ENCODE data around the gene SLC2A5. TPM values are rescaled to one million over a fixed set of nuclear protein-coding genes. Genes with fewer than 3 reads are reported as not detected.

The SLC2A5 gene
- total and polyA plus RNA-seq, 4 donors, result 0.16 to 2.8 (median 1.5) TPM

DNA sequence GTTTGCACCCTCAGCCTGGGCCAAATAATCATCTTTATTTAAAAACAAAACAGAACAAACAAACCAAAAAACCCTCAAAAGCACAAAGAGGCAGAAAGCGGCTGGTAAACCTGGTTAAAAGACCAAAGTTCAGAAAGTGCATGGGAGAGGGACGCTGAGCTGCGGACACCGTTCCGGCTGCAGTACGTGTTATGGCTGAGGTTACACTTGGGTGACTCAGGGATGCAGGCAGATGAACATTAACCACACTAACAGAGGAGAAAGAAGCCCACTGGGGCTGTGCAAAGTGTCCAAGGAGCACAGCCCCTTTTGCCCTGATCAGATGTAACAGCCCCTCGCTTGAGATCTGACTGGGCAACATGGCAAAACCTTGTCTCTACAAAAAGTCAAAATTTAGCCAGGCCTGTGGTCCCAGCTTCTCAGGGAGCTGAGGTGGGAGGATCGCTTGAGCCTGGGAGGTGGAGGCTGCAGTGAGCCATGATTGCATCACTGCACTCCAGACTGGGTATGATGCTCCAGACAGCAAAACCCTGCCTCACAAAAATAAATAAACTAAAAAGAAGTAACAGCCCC, 31.1 kb upstream of the SLC2A5 start:
- ATAC-seq (ENCODE audit: insufficient read depth, low FRiP score), result no peak
- H3K9ac ChIP-seq (ENCODE audit: insufficient read depth in 1 of 2, low read length in 2 of 2), result no peak overlapping the region
- H3K9me3 ChIP-seq (ENCODE audit: control insufficient read depth in 4 of 4, insufficient read depth in 3 of 4, low read length in 3 of 4), result peaks cover 0 to 6% (median 0%) of the 10 kb centered on the region in 4 donors
- H3K36me3 ChIP-seq (ENCODE audit: control insufficient read depth in 4 of 4, insufficient read depth in 4 of 4, low read length in 4 of 4), result peaks cover 5 to 21% (median 14%) of the 10 kb centered on the region in 4 donors
- H3K4me1 ChIP-seq (ENCODE audit: control insufficient read depth in 5 of 5, insufficient read depth in 5 of 5, low read length in 5 of 5), result no peaks in the 10 kb centered on the region
- no peak overlapping the region for H3K27ac ChIP-seq (ENCODE audit: low read depth in 1 of 2, low read length in 1 of 2)
- TF ChIP-seq, protein P1, sequence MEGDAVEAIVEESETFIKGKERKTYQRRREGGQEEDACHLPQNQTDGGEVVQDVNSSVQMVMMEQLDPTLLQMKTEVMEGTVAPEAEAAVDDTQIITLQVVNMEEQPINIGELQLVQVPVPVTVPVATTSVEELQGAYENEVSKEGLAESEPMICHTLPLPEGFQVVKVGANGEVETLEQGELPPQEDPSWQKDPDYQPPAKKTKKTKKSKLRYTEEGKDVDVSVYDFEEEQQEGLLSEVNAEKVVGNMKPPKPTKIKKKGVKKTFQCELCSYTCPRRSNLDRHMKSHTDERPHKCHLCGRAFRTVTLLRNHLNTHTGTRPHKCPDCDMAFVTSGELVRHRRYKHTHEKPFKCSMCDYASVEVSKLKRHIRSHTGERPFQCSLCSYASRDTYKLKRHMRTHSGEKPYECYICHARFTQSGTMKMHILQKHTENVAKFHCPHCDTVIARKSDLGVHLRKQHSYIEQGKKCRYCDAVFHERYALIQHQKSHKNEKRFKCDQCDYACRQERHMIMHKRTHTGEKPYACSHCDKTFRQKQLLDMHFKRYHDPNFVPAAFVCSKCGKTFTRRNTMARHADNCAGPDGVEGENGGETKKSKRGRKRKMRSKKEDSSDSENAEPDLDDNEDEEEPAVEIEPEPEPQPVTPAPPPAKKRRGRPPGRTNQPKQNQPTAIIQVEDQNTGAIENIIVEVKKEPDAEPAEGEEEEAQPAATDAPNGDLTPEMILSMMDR (IDR thresholded peaks at IDR 0.05; ENCODE audit: control extremely low read depth, extremely low read depth), result no peak
- no peak overlapping the region for H3K4me3 ChIP-seq
- WGBS, 2 donors, result 91 to 94% methylated on average over 8 of the region's 8 CpGs
- DNase-seq, result no peak
- H3K27me3 ChIP-seq (ENCODE audit: control insufficient read depth in 3 of 3, insufficient read depth in 3 of 3, low read length in 2 of 3), result no peaks in the 10 kb centered on the region

- H3K9ac ChIP-seq (ENCODE audit: insufficient read depth in 1 of 2, low read length in 2 of 2), result no peak overlapping the region
- no peak for ATAC-seq (ENCODE audit: insufficient read depth, low FRiP score)
- DNase-seq, result no peak
- no peak overlapping the region for H3K27ac ChIP-seq (ENCODE audit: low read depth in 1 of 2, low read length in 1 of 2)
- TF ChIP-seq, protein P1 (IDR thresholded peaks at IDR 0.05; ENCODE audit: control extremely low read depth, extremely low read depth), result no peak
- peaks cover 5 to 21% (median 12%) of the 10 kb centered on the region in 4 donors for H3K36me3 ChIP-seq (ENCODE audit: control insufficient read depth in 4 of 4, insufficient read depth in 4 of 4, low read length in 4 of 4)
- H3K9me3 ChIP-seq (ENCODE audit: control insufficient read depth in 4 of 4, insufficient read depth in 3 of 4, low read length in 3 of 4), result peaks cover 0 to 8% (median 0%) of the 10 kb centered on the region in 4 donors
- 89 to 91% methylated on average over 7 of the region's 7 CpGs for WGBS, 2 donors
- H3K4me1 ChIP-seq (ENCODE audit: control insufficient read depth in 5 of 5, insufficient read depth in 5 of 5, low read length in 5 of 5), result no peaks in the 10 kb centered on the region
- H3K4me3 ChIP-seq, result no peak overlapping the region
- H3K27me3 ChIP-seq (ENCODE audit: control insufficient read depth in 3 of 3, insufficient read depth in 3 of 3, low read length in 2 of 3), result no peaks in the 10 kb centered on the region
Measured at GRCh38 chr1:9099555-9099954, 30.1 kb upstream of the SLC2A5 start.

- no peak overlapping the region for H3K27ac ChIP-seq (ENCODE audit: low read depth in 1 of 2, low read length in 1 of 2)
- H3K4me1 ChIP-seq (ENCODE audit: control insufficient read depth in 5 of 5, insufficient read depth in 5 of 5, low read length in 5 of 5), result no peaks in the 10 kb centered on the region
- H3K9me3 ChIP-seq (ENCODE audit: control insufficient read depth in 4 of 4, insufficient read depth in 3 of 4, low read length in 3 of 4), result peaks cover 0 to 8% (median 0%) of the 10 kb centered on the region in 4 donors
- H3K4me3 ChIP-seq, result no peak overlapping the region
- H3K27me3 ChIP-seq (ENCODE audit: control insufficient read depth in 3 of 3, insufficient read depth in 3 of 3, low read length in 2 of 3), result no peaks in the 10 kb centered on the region
- ATAC-seq (ENCODE audit: insufficient read depth, low FRiP score) (no peak), DNase-seq (no peak)
- WGBS, 2 donors, result 72 to 85% methylated on average over 13 of the region's 13 CpGs
- H3K36me3 ChIP-seq (ENCODE audit: control insufficient read depth in 4 of 4, insufficient read depth in 4 of 4, low read length in 4 of 4), result peaks cover 0 to 14% (median 4%) of the 10 kb centered on the region in 4 donors
- H3K9ac ChIP-seq (ENCODE audit: insufficient read depth in 1 of 2, low read length in 2 of 2), result no peak overlapping the region
- TF ChIP-seq, protein P1 (IDR thresholded peaks at IDR 0.05; ENCODE audit: control extremely low read depth, extremely low read depth), result no peak
Measured at GRCh38 chr1:9097947-9098705, 28.7 kb upstream of the SLC2A5 start.

Data from lung (tissue), 12 donors.